NCI-H748 (cell line): ENCODE measurements around the gene PNMA5.

Experiments
- DNase-seq: peaks from one replicate; lab custom pipeline; 2025; ENCODE audit not compliant: unreplicated experiment; lab: John Stamatoyannopoulos, UW

The PNMA5 gene

DNA sequence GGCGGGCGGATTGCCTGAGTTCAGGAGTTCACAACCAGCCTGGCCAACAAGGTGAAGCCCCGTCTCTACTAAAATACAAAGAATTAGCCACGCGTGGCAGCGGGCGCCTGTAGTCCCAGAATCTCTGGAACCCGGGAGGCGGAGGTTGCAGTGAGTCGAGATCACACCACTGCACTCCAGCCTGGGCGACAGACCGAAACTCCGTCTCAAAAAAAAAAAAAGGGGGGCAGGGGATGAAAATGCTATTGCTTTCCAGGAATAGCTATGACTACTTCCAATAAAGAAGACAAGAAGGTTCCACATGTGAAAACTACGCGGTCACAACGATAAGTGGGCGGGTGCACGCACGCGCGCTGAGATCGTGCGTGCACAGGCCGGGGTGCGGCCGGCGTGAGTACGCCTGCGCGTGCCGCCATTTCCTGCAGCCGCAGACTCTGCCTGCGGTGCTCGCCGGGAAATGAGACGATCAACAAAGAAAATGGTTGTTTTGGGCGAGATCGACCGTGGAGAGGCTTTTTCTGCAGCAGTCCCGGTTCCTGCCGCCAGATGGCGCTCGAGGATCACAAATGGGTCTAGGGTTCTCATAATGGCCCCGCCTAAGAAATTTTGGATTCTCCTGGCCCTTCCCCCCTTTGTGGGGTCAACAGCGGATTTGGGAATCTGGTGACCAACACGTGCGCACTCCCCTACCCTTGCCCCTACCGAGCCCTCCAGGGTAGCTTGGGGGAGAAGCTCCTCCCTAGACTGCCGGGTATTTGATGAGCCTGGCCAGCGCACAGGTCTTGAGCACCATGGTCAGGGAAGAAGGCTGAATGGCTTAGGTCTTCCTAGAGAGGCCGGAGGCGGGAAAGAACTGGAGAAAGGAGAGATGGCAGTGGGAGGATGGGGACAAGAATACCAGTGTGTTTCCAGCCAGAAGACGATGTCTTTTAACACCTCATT lies 35.1 kb downstream of the PNMA5 start:
- peak; percentile 87 for DNase-seq

DNA sequence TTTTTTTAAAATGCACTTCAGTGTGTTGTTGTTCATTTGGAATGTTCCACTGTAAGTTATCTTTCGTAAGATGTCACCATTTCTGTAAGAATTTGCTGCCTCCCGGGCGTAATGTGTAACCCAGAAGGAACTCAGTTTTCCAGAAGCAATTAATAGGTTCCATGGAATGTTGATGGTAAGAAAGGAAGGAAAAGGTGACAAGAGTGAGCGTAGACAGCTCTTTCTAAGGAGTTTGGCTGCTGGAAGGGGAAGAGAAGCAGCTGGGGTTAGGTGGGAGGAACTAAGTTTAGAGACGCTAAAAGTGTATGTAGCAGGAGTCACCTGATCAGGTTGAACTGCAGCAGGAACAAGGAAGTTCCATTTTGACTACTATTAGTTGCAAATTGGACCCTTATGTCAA lies 35.9 kb downstream of the PNMA5 start:
- no peak for DNase-seq

DNA sequence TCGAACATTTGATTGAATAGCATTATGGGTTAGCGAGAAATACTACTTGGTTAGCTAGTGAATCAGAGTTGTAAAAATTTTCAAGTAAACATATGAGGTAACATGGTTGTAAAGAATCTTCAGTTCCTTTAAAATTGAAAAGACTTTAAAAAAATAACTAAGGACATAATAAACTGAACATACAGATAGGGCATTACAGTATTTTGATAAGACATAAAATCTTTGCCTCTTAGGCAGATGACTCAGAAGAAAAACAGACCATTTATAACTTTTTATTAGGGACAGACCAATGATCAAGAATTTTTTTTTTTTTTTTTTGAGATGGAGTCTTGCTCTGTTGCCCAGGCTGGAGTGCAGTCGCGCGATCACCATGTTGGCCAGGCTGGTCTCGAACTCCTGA lies 43.1 kb downstream of the PNMA5 start:
- no peak for DNase-seq

DNA sequence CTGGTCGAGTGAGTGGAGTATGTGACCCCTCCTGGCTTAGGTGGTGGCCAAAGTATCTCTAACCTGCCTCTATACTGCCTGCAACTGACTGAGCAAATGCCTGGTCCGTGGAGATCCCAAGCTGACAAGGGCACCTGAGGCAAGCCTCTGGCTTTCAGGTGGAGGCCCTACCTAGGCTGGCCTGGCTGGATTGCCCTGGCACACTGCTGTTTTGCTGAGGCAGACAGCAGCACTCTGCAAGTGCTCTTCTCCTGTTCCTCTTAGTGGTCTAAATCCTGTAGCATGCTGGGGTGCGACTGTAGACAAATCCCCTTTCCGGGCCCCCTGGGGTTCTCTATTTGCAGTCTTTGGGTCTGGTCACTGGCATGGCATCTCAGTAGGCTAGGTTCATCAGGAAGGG lies 44.8 kb downstream of the PNMA5 start:
- DNase-seq = no peak

DNA sequence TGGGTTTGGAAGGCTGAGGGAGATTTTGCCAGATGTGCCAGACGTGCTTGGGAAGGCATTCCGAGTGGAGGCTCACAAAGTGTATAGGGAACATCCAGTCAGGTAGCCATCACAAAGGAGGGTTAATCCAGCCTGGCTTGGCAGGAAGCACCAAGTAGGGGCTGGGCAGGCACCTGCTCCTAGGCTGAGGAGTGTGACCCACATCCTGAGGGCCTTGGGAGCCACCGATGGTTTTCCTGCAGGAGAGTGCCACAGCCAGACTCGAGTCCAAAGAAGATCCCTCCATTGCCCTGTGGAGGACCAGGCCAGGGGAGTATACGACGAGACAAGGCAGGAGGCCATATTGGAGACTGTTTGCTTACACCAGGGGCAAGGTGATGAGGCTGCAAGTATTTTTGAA lies 47.2 kb downstream of the PNMA5 start:
- DNase-seq = no peak

DNA sequence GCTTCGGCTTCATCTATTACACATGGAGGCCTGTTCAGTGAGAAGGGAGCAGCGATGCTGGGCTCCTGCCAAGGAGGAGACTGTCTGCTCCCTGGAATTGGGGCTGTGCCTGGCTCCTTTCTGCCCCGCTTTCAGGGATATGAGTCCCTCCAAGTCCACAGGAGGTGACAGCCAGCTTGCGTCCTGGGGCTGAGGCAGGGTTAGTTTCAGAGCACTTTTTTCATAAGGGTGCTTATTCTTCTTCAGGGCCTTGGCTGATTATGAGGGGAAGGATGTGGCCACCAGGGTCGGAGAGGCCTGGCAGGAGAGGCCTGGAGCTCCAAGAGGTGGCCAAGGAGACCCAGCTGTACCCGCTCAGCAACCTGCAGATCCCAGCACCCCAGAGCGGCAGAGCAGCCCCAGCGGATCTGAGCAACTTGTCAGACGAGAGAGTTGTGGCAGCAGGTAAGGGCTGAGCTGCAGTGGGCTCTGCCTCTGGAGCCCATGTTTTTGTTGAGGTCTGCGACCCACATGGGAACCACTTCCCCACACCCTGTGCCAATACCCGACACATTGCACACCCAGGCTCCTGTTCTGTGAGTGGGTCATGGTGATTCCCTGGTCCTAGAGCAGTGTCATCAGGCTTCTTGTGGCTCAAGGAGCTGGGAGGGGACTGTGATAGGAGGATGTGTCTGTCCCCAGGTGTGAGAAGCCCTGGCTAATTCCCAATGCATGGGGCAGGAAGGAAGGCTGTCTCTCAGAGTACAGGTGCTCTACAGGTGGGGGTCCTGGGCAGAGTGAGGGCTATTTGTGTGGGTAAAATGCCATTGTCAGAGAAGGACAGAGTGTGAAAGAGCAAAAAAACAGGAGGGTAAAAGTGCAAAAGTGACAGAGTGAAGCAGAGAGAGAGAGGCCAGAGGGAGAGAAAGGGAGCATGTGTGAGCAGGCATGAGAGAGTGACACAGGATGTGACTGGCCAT lies 48.6 kb downstream of the PNMA5 start:
- DNase-seq = no peak

DNA sequence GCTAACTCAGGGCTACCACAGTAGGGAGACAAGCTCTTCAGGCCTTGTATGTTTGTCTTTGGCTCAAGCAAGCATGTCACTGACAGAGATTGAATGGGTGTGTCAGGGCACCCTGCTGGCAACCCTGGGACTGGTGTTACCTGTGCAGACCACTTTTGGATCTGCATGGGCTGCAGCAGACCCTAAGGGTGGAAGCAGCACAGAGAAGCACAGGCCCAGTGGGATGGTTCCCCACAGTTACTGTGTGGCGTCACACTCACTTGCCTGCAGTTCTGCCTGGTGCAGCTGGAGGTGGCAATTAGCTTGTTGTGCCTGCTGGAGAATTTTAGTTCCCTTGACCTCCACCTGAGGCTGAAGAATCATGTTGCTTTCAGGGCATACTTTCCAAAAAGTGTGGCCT lies 50.1 kb downstream of the PNMA5 start:
- DNase-seq = no peak

DNA sequence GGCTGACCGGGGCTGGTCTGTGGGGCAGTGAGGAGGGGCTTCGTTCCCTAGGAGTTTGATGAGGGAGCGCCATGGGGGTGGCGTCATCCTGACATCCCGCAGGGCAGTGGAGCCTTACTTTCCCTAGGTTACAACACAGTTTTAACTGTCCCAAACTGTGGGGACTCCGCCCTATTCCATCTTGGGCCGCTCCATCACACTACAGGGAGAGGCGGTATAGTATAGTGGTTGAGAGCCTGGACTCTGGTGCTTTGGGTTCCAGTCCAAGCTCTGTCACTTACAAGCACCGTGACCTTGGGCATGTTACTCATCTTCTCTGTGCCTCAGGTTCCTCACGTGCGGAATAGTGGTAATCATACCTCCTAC lies 51.9 kb downstream of the PNMA5 start:
- no peak for DNase-seq

DNA sequence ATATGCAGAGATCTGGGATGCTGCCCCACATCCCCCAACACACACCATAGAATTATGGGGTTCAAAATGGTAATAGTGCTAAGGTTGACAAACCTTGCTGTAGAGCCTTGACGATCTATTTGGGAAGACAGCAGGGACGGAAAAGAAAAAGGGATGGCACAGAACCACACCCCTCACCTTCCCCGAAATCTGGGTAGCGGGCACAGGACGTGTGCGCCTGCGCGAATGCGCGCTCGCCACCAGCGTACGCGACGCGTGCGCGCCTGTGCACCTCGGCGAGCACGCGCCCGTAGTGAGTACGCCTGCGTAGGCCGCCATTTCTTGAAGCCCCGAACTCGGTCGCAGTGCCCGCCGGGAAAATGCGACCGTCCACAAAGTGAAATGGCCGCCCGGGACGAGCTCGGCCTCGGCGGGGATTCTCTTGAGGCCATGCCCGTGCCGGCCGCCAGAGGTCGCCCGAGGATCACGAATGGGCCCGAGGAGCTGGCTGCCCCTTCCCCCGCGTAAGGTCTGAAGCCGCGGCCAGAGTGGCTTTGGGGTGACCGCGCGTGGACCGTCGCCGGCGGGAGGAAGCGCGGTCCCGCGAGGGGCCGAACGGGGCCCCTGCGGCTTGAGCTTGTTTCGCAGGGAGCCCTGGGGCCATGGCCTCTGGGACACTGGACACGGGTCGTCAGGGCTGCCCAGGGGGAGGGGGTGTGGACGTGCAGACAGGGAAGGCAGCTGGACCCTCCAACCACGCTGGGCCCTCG lies 52.4 kb downstream of the PNMA5 start:
- peak; percentile 96 for DNase-seq
